PC-3 (cell line): ENCODE measurements around the gene ITIH3. TPM values are rescaled to one million over a fixed set of nuclear protein-coding genes. Genes with fewer than 3 reads are reported as not detected.

ENCODE experiments used
- ATAC-seq: fragments of 200-7000 bp; cut with Tn5 transposase; 2 replicates; pipeline ENCODE4 v1.9.1; 2020; ENCODE audit warnings: mild to moderate bottlenecking, moderate library complexity
- BruUV-seq: library from RNA; stranded (reverse); fragments of 400-500 nt; replicated peaks from 2 replicates; lab custom pipeline; 2021; lab: Mats Ljungman, UMichigan
- CTCF ChIA-PET: fragments of 300-600 bp; sonication (Branson Sonifier 250); formaldehyde crosslinking; loops from one replicate; lab custom pipeline; 2022; ENCODE audit warnings: antibody characterized with exemption; lab: Charles Lee
- POLR2A ChIA-PET: fragments of 300-600 bp; sonication (Branson Sonifier 250); formaldehyde crosslinking; loops from one replicate; lab custom pipeline; 2022; ENCODE audit warnings: antibody characterized with exemption; ENCODE audit not compliant: unreplicated experiment; lab: Charles Lee
- DNase-seq: peaks from one replicate; pipeline ENCODE4 v3.0.0-alpha.2; 2015
- H2AFZ ChIP-seq: fragments of 300-600 bp; sonication (generic); 2 replicates; pipeline ENCODE4 v1.6.0; 2016; ENCODE audit warnings: antibody characterized with exemption, low read length
- H3F3A ChIP-seq: fragments of 300-600 bp; sonication (generic); one replicate; pipeline ENCODE4 v1.6.0; 2017; ENCODE audit warnings: antibody characterized with exemption, low read length, control low read depth, mild to moderate bottlenecking; ENCODE audit not compliant: unreplicated experiment
- H3K27ac ChIP-seq: fragments of 300-600 bp; sonication (generic); 2 replicates; pipeline ENCODE4 v1.5.1; 2016; ENCODE audit warnings: mild to moderate bottlenecking, low read length
- H3K27me3 ChIP-seq: fragments of 300-600 bp; sonication (generic); 2 replicates; pipeline ENCODE4 v1.6.1; 2016; ENCODE audit warnings: low read length, mixed read lengths
- H3K36me3 ChIP-seq: fragments of 300-600 bp; sonication (generic); 2 replicates; pipeline ENCODE4 v1.6.1; 2016; ENCODE audit warnings: low read depth, mixed run types, low read length, mixed read lengths
- H3K4me1 ChIP-seq: fragments of 300-600 bp; sonication (generic); 2 replicates; pipeline ENCODE4 v1.5.1; 2016; ENCODE audit warnings: low read length; ENCODE audit not compliant: insufficient read depth
- H3K4me2 ChIP-seq: fragments of 300-600 bp; sonication (generic); 2 replicates; pipeline ENCODE4 v1.6.0; 2016; ENCODE audit warnings: low read length
- H3K4me3 ChIP-seq: fragments of 300-600 bp; sonication (generic); 2 replicates; pipeline ENCODE4 v1.5.1; 2016; ENCODE audit warnings: mild to moderate bottlenecking, low read length, mixed read lengths
- H3K79me2 ChIP-seq: fragments of 300-600 bp; sonication (generic); 2 replicates; pipeline ENCODE4 v1.6.1; 2017; ENCODE audit warnings: low read length, mixed read lengths
- H3K9ac ChIP-seq: fragments of 300-600 bp; sonication (generic); 2 replicates; pipeline ENCODE4 v1.6.0; 2016; ENCODE audit warnings: mild to moderate bottlenecking, low read length
- H3K9me2 ChIP-seq: fragments of 300-600 bp; sonication (generic); replicated peaks from 2 replicates; pipeline ENCODE4 v1.6.1; 2016; ENCODE audit warnings: mixed run types, low read length, mixed read lengths
- H3K9me3 ChIP-seq: fragments of 300-600 bp; sonication (generic); 2 replicates; pipeline ENCODE4 v1.6.1; 2016; ENCODE audit warnings: low read length, mixed read lengths
- H4K20me1 ChIP-seq: fragments of 300-600 bp; sonication (generic); 2 replicates; pipeline ENCODE4 v1.6.1; 2016; ENCODE audit warnings: low read length, mixed read lengths
- EZH2 ChIP-seq: fragments of 300-600 bp; sonication (generic); IDR thresholded peaks from one replicate; pipeline ENCODE4 v1.6.1; 2017; ENCODE audit warnings: antibody characterized with exemption, mild to moderate bottlenecking, low read length; ENCODE audit not compliant: unreplicated experiment
- EZH2phosphoT487 ChIP-seq: fragments of 300-600 bp; sonication (generic); IDR thresholded peaks from 2 replicates; pipeline ENCODE4 v1.6.1; 2018; ENCODE audit warnings: mild to moderate bottlenecking, antibody characterized with exemption, low read length, borderline replicate concordance
- intact Hi-C: fragments of 100-400 bp; cut with micrococcal nuclease; formaldehyde crosslinking; loops from 2 replicates; pipeline ENCODE4 v1.9.0; 2023
- total RNA-seq: library from RNA; depleted of rRNA; stranded (reverse); fragments of >200 nt; gene quantifications from 2 replicates; pipeline ENCODE4 v1.2.3, GENCODE V29; 2014
- TF ChIP-seq, protein P1 (sequence below): fragments of 300-600 bp; sonication (generic); conservative IDR thresholded peaks from 2 replicates; pipeline ENCODE4 v1.5.1; 2017; ENCODE audit warnings: antibody characterized with exemption, low read depth, mild to moderate bottlenecking, low read length

ITIH3 gene
- total RNA-seq, 1 experiment from 2014 or later = not detected

DNA sequence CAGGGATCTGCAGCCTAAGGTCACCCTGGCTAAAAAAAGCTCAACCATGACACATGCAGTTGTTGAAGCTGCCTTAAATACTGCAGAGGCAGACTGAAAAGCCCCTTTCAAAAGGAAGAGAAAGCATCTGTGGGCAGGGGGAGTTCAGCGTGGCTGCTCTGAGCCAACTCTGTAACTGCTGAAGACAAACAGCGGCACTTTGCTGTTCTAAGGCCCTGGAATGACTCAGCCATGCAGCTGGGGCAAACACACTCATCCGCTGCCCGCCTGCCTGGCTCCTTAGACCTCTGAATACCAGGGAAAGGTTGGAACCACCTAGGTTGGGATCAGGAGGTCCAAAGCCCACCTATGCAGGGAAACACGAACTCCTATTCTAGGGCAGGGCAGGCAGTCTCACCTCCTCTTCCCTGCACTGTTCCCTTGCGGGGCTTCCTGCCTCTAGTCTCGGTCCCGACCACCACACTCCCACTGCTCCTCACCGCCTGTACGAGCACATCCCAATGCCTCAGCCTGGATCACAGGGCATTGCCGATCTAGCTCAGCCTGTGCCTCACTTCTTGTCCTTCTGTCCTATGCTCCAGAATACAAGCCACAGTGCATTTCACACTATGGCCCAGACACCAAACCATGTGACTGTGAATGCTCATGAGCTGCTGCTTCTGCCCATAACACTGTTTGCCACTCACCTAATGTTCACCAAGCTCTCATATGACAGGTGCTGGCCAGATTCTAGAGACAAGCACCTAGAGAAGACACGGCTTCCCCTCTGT lies 46.8 kb downstream of the ITIH3 start:
- CTCF ChIA-PET = no interaction called here
- no peak for ATAC-seq

DNA sequence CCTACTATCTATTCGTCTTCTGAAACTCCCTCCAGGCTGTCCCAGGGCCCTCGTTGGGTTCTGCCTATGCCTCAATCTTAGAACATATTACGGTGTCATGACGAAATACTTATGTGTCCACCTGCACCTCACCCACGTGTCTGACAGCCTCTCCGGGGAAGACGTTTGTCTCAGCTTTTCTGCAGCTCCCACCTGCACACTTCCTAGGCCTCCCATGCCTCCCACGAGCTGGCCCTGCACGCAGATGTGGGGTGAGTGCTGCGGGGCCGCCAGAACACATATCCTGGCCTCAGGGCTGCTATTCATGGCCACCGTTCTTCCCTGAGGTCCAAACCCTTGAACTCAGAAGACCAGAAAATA lies 47.4 kb downstream of the ITIH3 start:
- H3K9me3 ChIP-seq = no peaks in the 10 kb centered on the region
- H4K20me1 ChIP-seq = no peaks in the 10 kb centered on the region
- H3K79me2 ChIP-seq = no peaks in the 10 kb centered on the region
- TF ChIP-seq EZH2 = no peak
- H3K9me2 ChIP-seq = no peaks in the 10 kb centered on the region
- no peak overlapping the region for H3K27ac ChIP-seq
- CTCF ChIA-PET = no interaction called here
- H2AFZ ChIP-seq = no peak overlapping the region
- BruUV-seq = no TSS peak
- intact Hi-C loops = no loop called here
- H3K4me1 ChIP-seq = no peaks in the 10 kb centered on the region
- no peak overlapping the region for H3K9ac ChIP-seq
- H3K4me3 ChIP-seq = no peak overlapping the region
- H3K36me3 ChIP-seq = no peaks in the 10 kb centered on the region
- POLR2A ChIA-PET = no interaction called here
- no peaks in the 10 kb centered on the region for H3K27me3 ChIP-seq
- no peaks in the 10 kb centered on the region for H3F3A ChIP-seq
- no peak for DNase-seq
- no peak overlapping the region for H3K4me2 ChIP-seq
- no peak for ATAC-seq

More for the DNA sequence above, 46.8 kb downstream of the ITIH3 start:
- no peak overlapping the region for H3K4me2 ChIP-seq
- H3K27ac ChIP-seq = no peak overlapping the region
- H3K9me3 ChIP-seq = no peaks in the 10 kb centered on the region
- no peaks in the 10 kb centered on the region for H4K20me1 ChIP-seq
- POLR2A ChIA-PET = no interaction called here
- no peaks in the 10 kb centered on the region for H3K79me2 ChIP-seq
- no TSS peak for BruUV-seq
- no peak for TF ChIP-seq EZH2
- TF ChIP-seq EZH2phosphoT487 = no peak
- TF ChIP-seq, protein P1, sequence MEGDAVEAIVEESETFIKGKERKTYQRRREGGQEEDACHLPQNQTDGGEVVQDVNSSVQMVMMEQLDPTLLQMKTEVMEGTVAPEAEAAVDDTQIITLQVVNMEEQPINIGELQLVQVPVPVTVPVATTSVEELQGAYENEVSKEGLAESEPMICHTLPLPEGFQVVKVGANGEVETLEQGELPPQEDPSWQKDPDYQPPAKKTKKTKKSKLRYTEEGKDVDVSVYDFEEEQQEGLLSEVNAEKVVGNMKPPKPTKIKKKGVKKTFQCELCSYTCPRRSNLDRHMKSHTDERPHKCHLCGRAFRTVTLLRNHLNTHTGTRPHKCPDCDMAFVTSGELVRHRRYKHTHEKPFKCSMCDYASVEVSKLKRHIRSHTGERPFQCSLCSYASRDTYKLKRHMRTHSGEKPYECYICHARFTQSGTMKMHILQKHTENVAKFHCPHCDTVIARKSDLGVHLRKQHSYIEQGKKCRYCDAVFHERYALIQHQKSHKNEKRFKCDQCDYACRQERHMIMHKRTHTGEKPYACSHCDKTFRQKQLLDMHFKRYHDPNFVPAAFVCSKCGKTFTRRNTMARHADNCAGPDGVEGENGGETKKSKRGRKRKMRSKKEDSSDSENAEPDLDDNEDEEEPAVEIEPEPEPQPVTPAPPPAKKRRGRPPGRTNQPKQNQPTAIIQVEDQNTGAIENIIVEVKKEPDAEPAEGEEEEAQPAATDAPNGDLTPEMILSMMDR = no peak
- H3K9ac ChIP-seq = no peak overlapping the region
- H3K36me3 ChIP-seq = no peaks in the 10 kb centered on the region
- H3K9me2 ChIP-seq = no peaks in the 10 kb centered on the region
- intact Hi-C loops = no loop called here
- H3K27me3 ChIP-seq = no peaks in the 10 kb centered on the region
- no peak for DNase-seq
- H3K4me3 ChIP-seq = no peak overlapping the region
- no peaks in the 10 kb centered on the region for H3K4me1 ChIP-seq
- H2AFZ ChIP-seq = no peak overlapping the region
- H3F3A ChIP-seq = no peaks in the 10 kb centered on the region

DNA sequence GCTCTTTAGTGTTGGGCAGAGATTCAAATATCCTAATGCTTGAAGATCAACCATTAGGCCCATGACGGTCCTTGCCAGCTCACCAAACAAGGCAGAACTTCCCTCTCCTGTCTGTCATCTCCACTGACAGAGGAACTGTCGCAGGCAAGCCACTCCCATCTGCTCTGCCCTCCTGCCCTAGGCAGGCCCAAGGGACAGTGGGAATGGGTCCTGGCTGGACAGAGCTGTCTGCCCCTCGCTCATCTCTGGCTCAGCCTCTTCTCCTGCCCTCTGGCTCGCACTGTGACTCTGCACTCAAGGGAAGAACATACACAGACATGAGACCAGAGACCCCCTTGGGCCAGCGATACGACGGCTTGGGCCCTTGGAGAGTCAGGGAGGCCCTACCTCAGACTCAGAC lies 47.8 kb downstream of the ITIH3 start:
- CTCF ChIA-PET = no interaction called here
- Histone ChIP-seq H3K4me1 (no peaks in the 10 kb centered on the region), H3K9me2 (no peaks in the 10 kb centered on the region), H3K79me2 (no peaks in the 10 kb centered on the region), H3K27ac (no peak overlapping the region), H3K27me3 (no peaks in the 10 kb centered on the region), H3K4me3 (no peak overlapping the region), H4K20me1 (no peaks in the 10 kb centered on the region), H2AFZ (no peak overlapping the region), H3K9ac (no peak overlapping the region), H3K9me3 (no peaks in the 10 kb centered on the region), H3K4me2 (no peak overlapping the region), H3K36me3 (no peaks in the 10 kb centered on the region), H3F3A (no peaks in the 10 kb centered on the region)
- TF ChIP-seq EZH2 (no peak), EZH2phosphoT487 (no peak)
- TF ChIP-seq, protein P1 = no peak
- intact Hi-C loops = no loop called here
- POLR2A ChIA-PET = no interaction called here
- BruUV-seq = no TSS peak
- DNase-seq (no peak), ATAC-seq (no peak)
